PFSK-1 (cell line): ENCODE results near the gene DNAJC18.

ENCODE experiments used
- FOXP2 ChIP-seq: optimal IDR thresholded peaks from 2 replicates; pipeline ENCODE3; 2011; ENCODE audit warnings: borderline replicate concordance, control low read depth, inconsistent platforms; ENCODE audit not compliant: insufficient read depth; ENCODE audit errors: extremely low read length, extremely low read depth
- POLR2AphosphoS5 ChIP-seq: IDR thresholded peaks from 2 replicates; pipeline ENCODE4 v1.6.1; 2012; ENCODE audit warnings: low read depth, mild to moderate bottlenecking, control low read depth, low read length, moderate library complexity
- REST ChIP-seq, 2 experiments: IDR thresholded peaks; 2 replicates each; pipeline versions ENCODE4 v1.6.1 to v1.8.0; 2011 to 2012; ENCODE audit warnings: low read depth in 2 of 2, low read length in 2 of 2, control low read depth in 1 of 2, inconsistent platforms in 1 of 2, mild to moderate bottlenecking in 1 of 2, moderate library complexity in 1 of 2; ENCODE audit not compliant: insufficient read depth in 1 of 2
- SIN3A ChIP-seq: IDR thresholded peaks from 2 replicates; pipeline ENCODE4 v1.6.1; 2012; ENCODE audit warnings: mild to moderate bottlenecking, low read length, moderate library complexity, borderline replicate concordance; ENCODE audit not compliant: insufficient read depth
- TAF1 ChIP-seq: IDR thresholded peaks from 2 replicates; pipeline ENCODE4 v1.6.1; 2012; ENCODE audit warnings: low read length, control low read depth, borderline replicate concordance; ENCODE audit not compliant: insufficient read depth

DNAJC18 gene

DNA sequence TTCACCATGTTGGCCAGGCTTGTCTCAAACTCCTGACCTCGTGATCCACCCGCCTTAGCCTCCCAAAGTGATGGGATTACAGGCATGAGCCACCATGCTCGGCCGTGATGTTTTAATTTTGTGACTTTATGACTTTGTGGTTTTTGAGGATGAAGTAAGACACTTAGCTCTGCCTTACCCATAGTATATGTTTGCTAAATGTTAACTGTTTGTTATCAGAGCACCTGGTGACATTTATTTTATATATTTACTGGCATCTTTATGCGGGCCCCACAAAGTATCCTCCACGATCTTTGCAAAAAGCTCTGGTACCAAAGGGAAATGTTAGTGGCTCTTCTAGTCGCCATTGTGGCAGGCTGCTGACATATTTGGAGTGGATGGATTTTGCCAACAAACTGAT lies 63.0 kb downstream of the DNAJC18 start:
- TF ChIP-seq SIN3A: no peak
- no peak for TF ChIP-seq TAF1
- TF ChIP-seq REST (IDR thresholded peaks at IDR 0.05; ENCODE audit: insufficient read depth in 1 of 2, low read depth in 2 of 2, low read length in 2 of 2): no peak
- TF ChIP-seq POLR2AphosphoS5: no peak
- TF ChIP-seq FOXP2: no peak

GRCh38 chr5:139374909-139375308 lies 64.4 kb downstream of the DNAJC18 start:
- TF ChIP-seq FOXP2: no peak
- TF ChIP-seq REST (IDR thresholded peaks at IDR 0.05; ENCODE audit: insufficient read depth in 1 of 2, low read depth in 2 of 2, low read length in 2 of 2): no peak
- TF ChIP-seq SIN3A: no peak
- no peak for TF ChIP-seq POLR2AphosphoS5
- no peak for TF ChIP-seq TAF1

DNA sequence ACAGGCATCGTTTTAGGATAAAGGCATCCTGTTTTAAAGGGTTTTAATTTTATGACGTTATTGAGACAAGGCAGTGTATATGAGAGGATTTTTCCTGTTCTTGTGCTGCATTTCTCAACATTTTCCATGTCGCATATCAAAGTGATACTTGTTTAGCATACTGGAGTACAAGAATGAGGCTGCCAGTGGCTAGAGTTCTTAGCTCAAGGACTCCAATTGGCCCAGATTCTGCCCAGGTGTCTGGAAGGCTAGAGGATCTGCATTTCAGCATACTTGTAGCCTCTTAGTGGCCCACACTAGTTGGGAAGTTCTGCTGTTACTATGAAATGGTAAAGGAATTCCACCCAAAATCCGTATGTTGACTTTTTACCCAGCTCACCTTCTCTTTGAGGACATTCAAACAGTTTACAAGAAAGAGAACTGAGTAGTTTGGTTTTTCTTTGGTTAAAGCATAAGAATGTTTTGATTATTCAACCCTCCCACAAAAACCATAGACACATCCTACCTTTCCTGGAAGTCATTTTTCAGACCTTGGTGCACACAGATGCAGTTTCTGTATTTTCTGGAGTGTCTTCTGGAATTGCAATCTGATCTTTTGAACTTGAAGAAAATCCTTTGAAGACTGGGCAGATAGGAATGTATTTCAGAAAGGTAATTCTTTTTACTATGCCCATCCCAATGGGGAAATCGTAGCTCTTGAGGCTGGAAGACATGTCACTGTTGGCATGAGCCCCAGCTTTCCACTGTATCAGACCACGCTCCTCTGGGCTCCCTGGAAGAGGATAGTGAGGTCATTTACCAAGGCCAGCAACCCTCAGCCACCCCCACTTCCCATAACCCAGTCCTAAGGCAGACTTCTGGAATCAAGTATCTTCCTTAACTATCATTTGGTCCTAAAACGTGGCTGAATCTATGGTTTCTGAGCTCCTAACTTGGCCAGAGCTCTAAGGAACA lies 67.6 kb downstream of the DNAJC18 start:
- no peak for TF ChIP-seq FOXP2
- TF ChIP-seq SIN3A: no peak

DNA sequence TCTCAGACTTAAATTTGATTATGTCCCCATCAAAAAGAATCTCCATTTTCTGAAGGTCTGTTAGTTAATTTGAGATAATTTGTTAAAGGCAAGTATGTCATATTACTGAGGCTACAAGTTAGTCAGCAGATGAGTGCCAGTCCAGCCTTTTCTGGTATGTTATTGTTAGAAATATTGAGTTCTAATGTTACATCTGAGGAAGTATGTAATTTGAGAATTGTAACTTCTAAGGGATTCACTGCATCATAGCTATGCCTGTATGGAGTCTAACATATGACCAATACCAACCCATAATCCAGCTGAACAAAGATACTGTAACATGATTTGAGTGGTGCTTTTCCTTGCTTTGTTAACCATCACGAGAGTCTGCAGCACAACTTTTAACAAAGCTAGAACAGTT lies 70.1 kb downstream of the DNAJC18 start:
- TF ChIP-seq SIN3A (no peak), POLR2AphosphoS5 (no peak), FOXP2 (no peak), REST (IDR thresholded peaks at IDR 0.05; ENCODE audit: insufficient read depth in 1 of 2, low read depth in 2 of 2, low read length in 2 of 2) (no peak), TAF1 (no peak)

DNA sequence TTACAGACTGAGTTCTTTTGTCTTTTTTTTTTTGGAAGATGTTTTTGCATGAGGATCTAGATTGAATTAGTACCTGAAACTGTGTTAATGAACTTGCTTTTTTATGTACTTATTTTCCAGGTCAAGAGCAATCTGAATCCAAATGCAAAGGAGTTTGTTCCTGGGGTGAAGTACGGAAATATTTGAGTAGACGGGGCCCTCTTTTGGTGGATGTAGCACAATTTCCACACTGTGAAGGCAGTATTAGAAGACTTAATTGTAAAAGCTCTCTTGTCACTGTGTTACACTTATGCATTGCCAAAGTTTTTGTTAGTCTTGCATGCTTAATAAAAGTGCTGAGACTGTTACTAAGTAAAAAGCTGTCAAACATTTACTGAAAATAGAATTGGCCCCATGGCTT lies 70.7 kb downstream of the DNAJC18 start:
- TF ChIP-seq REST (IDR thresholded peaks at IDR 0.05; ENCODE audit: insufficient read depth in 1 of 2, low read depth in 2 of 2, low read length in 2 of 2) (no peak), SIN3A (no peak), FOXP2 (no peak), POLR2AphosphoS5 (no peak), TAF1 (no peak)
